Activated T-helper 17 cell treated with anti-CD3 and anti-CD28 coated beads, Interleukin-2, amount 50 U/mL, for 72 hours (primary cell): ENCODE data around the gene HTR3A. TPM values are rescaled to one million over a fixed set of nuclear protein-coding genes. Genes with fewer than 3 reads are reported as not detected.

Source experiments
- ATAC-seq: fragments of 150-1000 bp; cut with Tn5 transposase; replicated peaks from 2 replicates; pipeline ENCODE4 v1.10.0; 2021; ENCODE audit warnings: mild to moderate bottlenecking, moderate library complexity
- H3K27ac Mint-ChIP-seq: one replicate; pipeline ENCODE4 v1.8.0; 2022; ENCODE audit warnings: mixed read lengths
- H3K27me3 Mint-ChIP-seq: one replicate; pipeline ENCODE4 v1.8.0; 2022; ENCODE audit warnings: mixed read lengths
- H3K36me3 Mint-ChIP-seq: one replicate; pipeline ENCODE4 v1.8.0; 2022; ENCODE audit warnings: low read depth, mild to moderate bottlenecking, mixed read lengths
- H3K4me1 Mint-ChIP-seq: one replicate; pipeline ENCODE4 v1.8.0; 2022; ENCODE audit warnings: mixed read lengths
- H3K4me3 Mint-ChIP-seq: one replicate; pipeline ENCODE4 v1.8.0; 2022; ENCODE audit warnings: mild to moderate bottlenecking, mixed read lengths
- H3K9me3 Mint-ChIP-seq: one replicate; pipeline ENCODE4 v1.8.0; 2022; ENCODE audit warnings: mixed read lengths
- total RNA-seq, 2 donors: library from RNA; stranded (reverse); gene quantifications; one replicate each; pipeline ENCODE4 v1.2.3, GENCODE V29; 2022

HTR3A gene
- total RNA-seq, 2 donors from 2014 or later, result not detected

DNA sequence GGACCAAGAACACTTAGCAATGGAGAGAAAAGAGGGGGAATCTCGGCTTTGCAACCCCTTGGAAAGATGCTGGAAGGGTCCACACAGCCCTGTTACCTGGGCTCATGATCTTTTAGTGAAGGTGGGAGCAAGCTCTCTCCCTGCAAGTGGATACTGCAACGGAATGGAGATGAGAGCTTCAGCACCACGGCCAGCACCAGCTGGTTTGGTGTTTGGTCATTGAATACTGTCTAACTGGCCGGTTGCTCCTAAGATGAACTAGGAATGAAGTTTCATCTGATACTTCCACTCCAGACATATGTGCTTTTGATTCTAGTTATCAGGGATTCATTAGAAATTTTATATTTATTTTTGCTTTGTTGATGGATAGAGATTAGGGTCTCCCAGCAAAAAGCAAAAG is 16.3 kb downstream of the HTR3A start:
- no peaks in the 10 kb centered on the region for H3K4me1 Mint-ChIP-seq
- H3K27ac Mint-ChIP-seq, result no peak overlapping the region
- H3K36me3 Mint-ChIP-seq, result no peaks in the 10 kb centered on the region
- ATAC-seq, result no peak
- no peak overlapping the region for H3K4me3 Mint-ChIP-seq
- no peaks in the 10 kb centered on the region for H3K9me3 Mint-ChIP-seq
- peaks cover 30% of the 10 kb centered on the region for H3K27me3 Mint-ChIP-seq

- H3K9me3 Mint-ChIP-seq, result no peaks in the 10 kb centered on the region
Measured at GRCh38 chr11:113991718-113992458, 17.0 kb downstream of the HTR3A start.

GRCh38 chr11:113992459-113993110 is 17.7 kb downstream of the HTR3A start:
- Mint-ChIP-seq H3K9me3 (no peaks in the 10 kb centered on the region), H3K4me1 (no peaks in the 10 kb centered on the region), H3K36me3 (no peaks in the 10 kb centered on the region), H3K4me3 (no peak overlapping the region), H3K27ac (no peak overlapping the region), H3K27me3 (peaks cover 24% of the 10 kb centered on the region)
- no peak for ATAC-seq

More at GRCh38 chr11:113991718-113992458, 17.0 kb downstream of the HTR3A start:
- Mint-ChIP-seq H3K27me3 (peaks cover 25% of the 10 kb centered on the region), H3K36me3 (no peaks in the 10 kb centered on the region), H3K4me3 (no peak overlapping the region), H3K27ac (no peak overlapping the region), H3K4me1 (no peaks in the 10 kb centered on the region)
- ATAC-seq, result no peak

DNA sequence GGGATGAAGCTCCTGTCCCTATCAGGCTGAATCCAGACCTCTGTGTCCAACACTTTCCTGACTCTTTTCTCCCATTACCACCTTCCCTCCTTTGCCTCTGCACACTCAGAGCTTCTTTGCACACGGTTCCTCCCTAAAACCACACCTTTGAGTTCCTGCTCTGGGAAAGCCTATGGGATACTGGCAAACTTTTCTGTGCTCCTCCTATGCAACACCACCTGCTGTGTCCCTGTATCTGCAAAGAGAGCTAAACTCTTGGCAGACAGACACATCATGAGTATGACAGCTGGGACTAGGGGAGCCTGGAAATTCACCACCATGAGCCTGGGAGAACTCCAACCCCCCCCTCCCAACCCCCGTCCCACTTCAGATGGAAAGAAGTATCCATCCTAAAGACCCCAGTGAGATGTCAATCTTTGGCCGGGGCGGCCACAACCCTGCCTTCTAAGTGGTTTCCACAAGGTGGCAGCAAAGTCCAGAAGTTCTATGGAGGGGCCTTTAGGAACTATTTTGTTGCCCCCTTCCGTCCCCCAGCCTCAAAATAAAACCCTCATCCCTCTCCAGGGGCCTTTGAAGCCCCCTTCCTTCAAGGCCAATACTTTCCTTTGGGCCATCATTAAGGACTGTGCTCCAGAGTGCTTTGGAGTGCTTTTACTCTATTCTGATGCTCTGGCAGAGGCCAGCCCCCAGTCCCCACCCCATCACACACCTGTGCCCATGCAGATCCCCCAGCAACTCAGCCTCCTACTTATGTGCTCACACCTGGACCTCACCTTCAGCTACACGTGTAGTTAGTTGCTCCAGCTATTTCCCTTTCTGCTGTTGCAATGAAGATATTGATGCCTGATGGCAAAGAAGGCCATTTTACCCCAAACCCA is 19.4 kb downstream of the HTR3A start:
- no peak overlapping the region for H3K27ac Mint-ChIP-seq
- H3K9me3 Mint-ChIP-seq, result no peaks in the 10 kb centered on the region
- H3K27me3 Mint-ChIP-seq, result peaks cover 24% of the 10 kb centered on the region
- no peak overlapping the region for H3K4me3 Mint-ChIP-seq
- no peaks in the 10 kb centered on the region for H3K4me1 Mint-ChIP-seq
- ATAC-seq, result no peak
- no peaks in the 10 kb centered on the region for H3K36me3 Mint-ChIP-seq

DNA sequence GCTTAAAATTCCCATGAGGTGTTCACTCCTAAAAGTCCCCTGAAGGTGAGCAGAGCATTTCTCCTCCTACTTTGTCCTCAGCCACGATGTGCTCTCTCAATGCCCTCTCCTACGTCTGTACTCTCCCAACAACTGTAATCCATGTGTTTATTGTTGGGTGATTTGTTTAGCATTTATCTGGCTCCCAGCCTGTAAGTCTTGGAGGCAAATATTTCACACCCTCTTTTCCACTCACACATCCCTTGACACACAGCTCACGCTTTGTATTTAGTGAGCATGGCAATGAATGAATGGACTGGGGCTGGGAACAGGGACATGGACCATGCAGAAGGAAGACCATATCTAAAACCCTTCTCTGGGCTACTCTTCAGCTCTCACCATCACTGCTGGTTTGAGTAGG is 22.6 kb downstream of the HTR3A start:
- H3K27ac Mint-ChIP-seq, result no peak overlapping the region
- ATAC-seq, result no peak
- no peak overlapping the region for H3K4me3 Mint-ChIP-seq
- no peaks in the 10 kb centered on the region for H3K9me3 Mint-ChIP-seq
- peaks cover 17% of the 10 kb centered on the region for H3K27me3 Mint-ChIP-seq
- no peaks in the 10 kb centered on the region for H3K4me1 Mint-ChIP-seq
- H3K36me3 Mint-ChIP-seq, result no peaks in the 10 kb centered on the region

GRCh38 chr11:113998574-113998973 is 23.7 kb downstream of the HTR3A start:
- H3K27ac Mint-ChIP-seq, result no peak overlapping the region
- H3K9me3 Mint-ChIP-seq, result no peaks in the 10 kb centered on the region
- no peak for ATAC-seq
- H3K4me3 Mint-ChIP-seq, result no peak overlapping the region
- H3K27me3 Mint-ChIP-seq, result peaks cover 22% of the 10 kb centered on the region
- no peaks in the 10 kb centered on the region for H3K4me1 Mint-ChIP-seq
- no peaks in the 10 kb centered on the region for H3K36me3 Mint-ChIP-seq

DNA sequence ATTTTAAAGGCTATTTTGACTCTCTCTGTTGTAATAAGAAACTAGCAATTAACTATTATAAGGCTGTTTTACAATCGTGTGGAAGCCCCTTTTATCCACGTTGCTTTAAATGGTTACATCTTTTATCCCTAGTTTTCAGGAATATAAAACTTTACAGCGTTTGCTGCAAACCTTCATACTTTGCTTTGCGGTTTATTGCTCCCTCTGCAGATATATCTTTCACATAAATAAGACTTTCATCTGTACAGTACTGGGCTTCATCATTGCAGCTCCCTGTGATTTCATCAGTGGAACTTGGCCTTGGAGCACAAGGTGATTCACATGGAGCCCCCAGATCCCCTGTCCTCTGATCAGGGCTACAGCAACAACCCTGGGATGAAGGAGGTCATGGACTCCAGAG is 25.6 kb downstream of the HTR3A start:
- ATAC-seq, result no peak
- Mint-ChIP-seq H3K36me3 (no peaks in the 10 kb centered on the region), H3K9me3 (no peaks in the 10 kb centered on the region), H3K27me3 (peaks cover 20% of the 10 kb centered on the region), H3K4me3 (no peak overlapping the region), H3K4me1 (no peaks in the 10 kb centered on the region), H3K27ac (no peak overlapping the region)

- Mint-ChIP-seq H3K4me3 (no peak overlapping the region), H3K36me3 (no peaks in the 10 kb centered on the region), H3K9me3 (no peaks in the 10 kb centered on the region), H3K27ac (no peak overlapping the region), H3K4me1 (no peaks in the 10 kb centered on the region), H3K27me3 (peaks cover 18% of the 10 kb centered on the region)
- ATAC-seq, result no peak
Measured at GRCh38 chr11:114001416-114001815, 26.5 kb downstream of the HTR3A start.

DNA sequence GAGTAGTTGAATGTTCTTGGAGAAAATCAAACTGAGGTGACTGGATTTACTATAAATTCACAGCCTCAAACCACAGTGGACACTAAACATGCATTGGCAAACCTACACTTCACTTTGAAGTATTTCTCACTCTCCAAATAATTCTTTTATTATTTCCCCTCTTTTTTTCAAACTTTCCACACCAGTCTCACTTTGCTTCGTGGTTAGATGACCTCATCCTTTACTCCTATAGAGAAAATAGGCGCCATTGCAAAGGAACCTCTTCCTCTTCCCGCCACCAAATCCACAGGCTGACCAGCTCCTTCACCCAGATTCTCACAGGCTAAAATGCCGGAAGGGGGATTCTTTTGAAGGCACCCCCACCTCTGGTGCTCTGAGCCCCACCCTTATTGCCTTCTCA is 33.4 kb downstream of the HTR3A start:
- Mint-ChIP-seq H3K27me3 (peaks cover 30% of the 10 kb centered on the region), H3K4me3 (no peak overlapping the region), H3K4me1 (peaks cover 6% of the 10 kb centered on the region), H3K36me3 (no peaks in the 10 kb centered on the region), H3K9me3 (no peaks in the 10 kb centered on the region), H3K27ac (no peak overlapping the region)
- ATAC-seq, result no peak

DNA sequence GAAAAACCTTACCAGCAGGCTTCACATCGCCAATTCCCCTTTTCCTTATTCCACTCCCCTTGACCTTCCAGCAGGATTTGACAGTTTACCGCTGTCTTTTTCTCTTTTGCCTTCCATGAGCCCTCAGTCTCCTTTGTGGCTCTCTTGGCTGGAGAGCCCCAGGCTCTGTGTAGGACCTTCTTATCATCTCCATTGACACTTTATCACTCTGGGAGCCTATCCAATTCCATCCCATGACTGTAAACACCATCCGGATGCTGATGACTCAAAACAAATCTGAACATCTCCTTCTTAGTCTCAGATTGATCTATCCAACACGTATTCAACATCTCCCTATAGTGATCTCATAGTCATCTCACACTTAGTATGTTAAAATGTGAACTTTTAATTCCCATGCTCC is 36.0 kb downstream of the HTR3A start:
- H3K27me3 Mint-ChIP-seq, result peaks cover 30% of the 10 kb centered on the region
- H3K9me3 Mint-ChIP-seq, result no peaks in the 10 kb centered on the region
- no peaks in the 10 kb centered on the region for H3K36me3 Mint-ChIP-seq
- no peak overlapping the region for H3K4me3 Mint-ChIP-seq
- peaks cover 6% of the 10 kb centered on the region for H3K4me1 Mint-ChIP-seq
- ATAC-seq, result no peak
- H3K27ac Mint-ChIP-seq, result no peak overlapping the region

GRCh38 chr11:114011443-114011842 is 36.5 kb downstream of the HTR3A start:
- H3K4me3 Mint-ChIP-seq, result no peak overlapping the region
- H3K36me3 Mint-ChIP-seq, result no peaks in the 10 kb centered on the region
- no peak for ATAC-seq
- H3K4me1 Mint-ChIP-seq, result peaks cover 6% of the 10 kb centered on the region
- no peaks in the 10 kb centered on the region for H3K9me3 Mint-ChIP-seq
- peaks cover 30% of the 10 kb centered on the region for H3K27me3 Mint-ChIP-seq
- H3K27ac Mint-ChIP-seq, result no peak overlapping the region

DNA sequence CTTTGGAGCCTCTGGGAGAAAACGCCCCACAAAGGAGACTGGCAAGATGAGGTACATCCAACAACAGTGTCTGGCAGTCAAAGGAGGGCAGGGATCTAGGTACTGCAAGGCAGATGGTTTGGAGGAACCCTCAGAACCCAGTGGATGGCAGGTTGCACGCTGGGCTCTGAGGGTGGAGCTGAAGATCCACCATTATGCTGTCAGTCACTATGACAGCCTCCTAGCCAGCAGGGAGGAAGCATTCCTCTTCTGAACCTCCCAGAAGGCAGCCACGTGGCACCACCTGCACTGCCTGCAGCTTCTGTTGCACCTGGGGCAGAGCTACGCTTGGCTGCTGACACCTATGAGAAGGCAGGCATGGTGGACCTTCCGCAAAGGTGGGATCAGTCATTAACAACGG is 40.2 kb downstream of the HTR3A start:
- Mint-ChIP-seq H3K36me3 (no peaks in the 10 kb centered on the region), H3K27me3 (peaks cover 21% of the 10 kb centered on the region), H3K4me3 (no peak overlapping the region), H3K9me3 (no peaks in the 10 kb centered on the region), H3K4me1 (peaks cover 6% of the 10 kb centered on the region), H3K27ac (no peak overlapping the region)
- ATAC-seq, result no peak

DNA sequence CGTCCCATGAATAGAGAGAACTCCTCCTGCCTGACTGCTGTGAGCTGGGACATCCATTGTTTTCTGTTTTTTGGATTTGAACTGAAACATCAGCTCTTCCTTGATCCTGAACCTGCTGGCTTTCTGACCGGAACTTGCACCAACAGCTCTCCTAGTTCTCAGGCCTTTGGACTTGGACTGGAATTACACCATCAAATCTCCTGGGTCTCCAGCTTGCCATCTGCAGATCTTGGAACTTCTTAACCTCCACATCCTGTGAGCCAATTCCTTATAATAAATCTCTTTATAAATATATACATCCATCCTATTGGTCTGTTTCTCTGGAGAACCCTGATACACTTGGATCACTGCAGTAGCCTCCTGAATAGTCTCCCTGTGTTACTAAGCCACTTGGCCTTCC is 42.1 kb downstream of the HTR3A start:
- H3K27me3 Mint-ChIP-seq, result peaks cover 12% of the 10 kb centered on the region
- no peak for ATAC-seq
- no peak overlapping the region for H3K4me3 Mint-ChIP-seq
- H3K27ac Mint-ChIP-seq, result no peak overlapping the region
- H3K36me3 Mint-ChIP-seq, result no peaks in the 10 kb centered on the region
- H3K9me3 Mint-ChIP-seq, result no peaks in the 10 kb centered on the region
- no peaks in the 10 kb centered on the region for H3K4me1 Mint-ChIP-seq

- H3K9me3 Mint-ChIP-seq, result no peaks in the 10 kb centered on the region
- no peak for ATAC-seq
- no peaks in the 10 kb centered on the region for H3K4me1 Mint-ChIP-seq
- H3K36me3 Mint-ChIP-seq, result no peaks in the 10 kb centered on the region
- no peak overlapping the region for H3K27ac Mint-ChIP-seq
- no peak overlapping the region for H3K4me3 Mint-ChIP-seq
- peaks cover 5% of the 10 kb centered on the region for H3K27me3 Mint-ChIP-seq
Measured at GRCh38 chr11:114017723-114018122, 42.8 kb downstream of the HTR3A start.

- no peaks in the 10 kb centered on the region for H3K4me1 Mint-ChIP-seq
- no peak overlapping the region for H3K27ac Mint-ChIP-seq
- H3K27me3 Mint-ChIP-seq, result peaks cover 3% of the 10 kb centered on the region
- no peak for ATAC-seq
- H3K4me3 Mint-ChIP-seq, result no peak overlapping the region
- H3K36me3 Mint-ChIP-seq, result no peaks in the 10 kb centered on the region
- no peaks in the 10 kb centered on the region for H3K9me3 Mint-ChIP-seq
Measured at GRCh38 chr11:114019046-114019445, 44.1 kb downstream of the HTR3A start.
